SK-N-SH (cell line): ENCODE data around the gene SLC7A5. TPM values are rescaled to one million over a fixed set of nuclear protein-coding genes. Genes with fewer than 3 reads are reported as not detected.

ENCODE experiments used
- CTCF ChIA-PET: fragments of 300-600, 350-600 bp; formaldehyde crosslinking; extraction: SDS; loops from one replicate; lab custom pipeline; 2021; lab: Yijun Ruan, JAX
- POLR2A ChIA-PET: fragments of 350-600 bp; sonication (Branson Sonifier 250); formaldehyde crosslinking; extraction: SDS; loops from one replicate; lab custom pipeline; 2020; ENCODE audit warnings: antibody characterized with exemption, inconsistent platforms; lab: Yijun Ruan, JAX
- DNase-seq: peaks from one replicate; pipeline ENCODE4 v3.0.0; 2012
- H2AFZ ChIP-seq: fragments of 200-600 bp; sonication (generic); 2 replicates; pipeline ENCODE4 v1.8.1; 2016; ENCODE audit warnings: antibody characterized with exemption, mild to moderate bottlenecking, low read depth
- H3F3A ChIP-seq: fragments of 200-600 bp; sonication (generic); replicated peaks from 2 replicates; pipeline ENCODE3; 2016; ENCODE audit warnings: antibody characterized with exemption, mild to moderate bottlenecking; ENCODE audit not compliant: insufficient read depth
- H3K27ac ChIP-seq, 2 experiments: fragments of 200-500 bp in 1 of 2; fragments of 200-600 bp in 1 of 2; sonication (Bioruptor generic) in 1 of 2; sonication (generic), shearing (Covaris generic) in 1 of 2; 2 replicates each; pipeline versions ENCODE4 v1.5.1 to v1.6.1; 2014 to 2016; ENCODE audit warnings: low read depth in 2 of 2, inconsistent platforms in 1 of 2, low read length in 1 of 2, mild to moderate bottlenecking in 1 of 2, mixed read lengths in 1 of 2
- H3K27me3 ChIP-seq: fragments of 200-600 bp; sonication (generic), shearing (Covaris generic); 2 replicates; pipeline ENCODE4 v1.6.1; 2016; ENCODE audit warnings: mixed run types; ENCODE audit not compliant: insufficient read depth
- H3K36me3 ChIP-seq, 2 experiments: fragments of 200-500 bp in 1 of 2; fragments of 200-600 bp in 1 of 2; sonication (Bioruptor generic) in 1 of 2; sonication (generic) in 1 of 2; replicated peaks in 1 of 2; 2 replicates each; pipeline versions ENCODE3 to v1.5.1; 2014 to 2016; ENCODE audit warnings: low read length in 1 of 2, mild to moderate bottlenecking in 1 of 2; ENCODE audit not compliant: insufficient read depth in 2 of 2, control insufficient read depth in 1 of 2
- H3K4me1 ChIP-seq, 2 experiments: fragments of 200-500 bp in 1 of 2; fragments of 200-600 bp in 1 of 2; sonication (Bioruptor generic) in 1 of 2; sonication (generic), shearing (Covaris generic) in 1 of 2; 2 replicates each; pipeline versions ENCODE4 v1.5.1 to v1.6.1; 2014 to 2016; ENCODE audit warnings: low read depth in 1 of 2, low read length in 1 of 2, mixed run types in 1 of 2; ENCODE audit not compliant: insufficient read depth in 2 of 2, control insufficient read depth in 1 of 2
- H3K4me2 ChIP-seq: fragments of 200-600 bp; sonication (generic), shearing (Covaris generic); 2 replicates; pipeline ENCODE4 v1.6.1; 2017; ENCODE audit warnings: mixed run types
- H3K4me3 ChIP-seq, 2 experiments: fragments of 200-500 bp in 1 of 2; fragments of 200-600 bp in 1 of 2; sonication (Bioruptor generic) in 1 of 2; sonication (generic), shearing (Covaris generic) in 1 of 2; 2 replicates each; pipeline versions ENCODE4 v1.5.1 to v1.8.1; 2014 to 2016; ENCODE audit warnings: low read depth in 2 of 2, inconsistent platforms in 1 of 2, low read length in 1 of 2, mild to moderate bottlenecking in 1 of 2, mixed read lengths in 1 of 2, moderate library complexity in 1 of 2
- H3K79me2 ChIP-seq: fragments of 200-600 bp; sonication (generic); 2 replicates; pipeline ENCODE4 v1.8.1; 2017; ENCODE audit warnings: mild to moderate bottlenecking; ENCODE audit not compliant: insufficient read depth
- H3K9ac ChIP-seq: fragments of 200-600 bp; sonication (generic); 2 replicates; pipeline ENCODE4 v1.6.1; 2017; ENCODE audit warnings: mixed run types
- H3K9me2 ChIP-seq: fragments of 200-600 bp; sonication (generic); 2 replicates; pipeline ENCODE4 v1.6.1; 2017; ENCODE audit warnings: mixed run types
- H3K9me3 ChIP-seq: fragments of 200-600 bp; sonication (generic); 2 replicates; pipeline ENCODE4 v1.6.1; 2017; ENCODE audit warnings: mixed run types, mild to moderate bottlenecking, moderate library complexity
- H4K20me1 ChIP-seq: fragments of 200-600 bp; sonication (generic); 2 replicates; pipeline ENCODE4 v1.6.1; 2017; ENCODE audit warnings: mild to moderate bottlenecking, mixed run types; ENCODE audit not compliant: insufficient read depth
- CHD2 ChIP-seq: fragments of 150-350 bp; IDR thresholded peaks from 2 replicates; pipeline ENCODE4 v1.6.1; 2018; ENCODE audit warnings: low read length; ENCODE audit not compliant: partially characterized antibody
- CTCF ChIP-seq: fragments of 200-600 bp; sonication (generic); IDR thresholded peaks from 2 replicates; pipeline ENCODE4 v1.6.1; 2017; ENCODE audit warnings: antibody characterized with exemption, mild to moderate bottlenecking, moderate library complexity
- EP300 ChIP-seq, 2 experiments: IDR thresholded peaks; 2 replicates each; pipeline versions ENCODE4 v1.4.0 to v1.6.1; 2012; ENCODE audit warnings: borderline replicate concordance in 1 of 2, low read depth in 1 of 2, low read length in 1 of 2
- EZH2phosphoT487 ChIP-seq: fragments of 200-600 bp; sonication (generic); IDR thresholded peaks from 2 replicates; pipeline ENCODE4 v1.6.1; 2017; ENCODE audit warnings: low read depth, mixed run types, mild to moderate bottlenecking, antibody characterized with exemption, moderate library complexity, borderline replicate concordance
- JUND ChIP-seq: IDR thresholded peaks from 2 replicates; pipeline ENCODE4 v1.4.0; 2012
- MAX ChIP-seq: IDR thresholded peaks from 2 replicates; pipeline ENCODE4 v1.4.0; 2012; ENCODE audit warnings: low read depth
- MEF2A ChIP-seq: IDR thresholded peaks from 2 replicates; pipeline ENCODE4 v1.4.0; 2012; ENCODE audit warnings: low read depth, borderline replicate concordance
- RAD21 ChIP-seq: IDR thresholded peaks from 2 replicates; pipeline ENCODE4 v1.6.1; 2012; ENCODE audit warnings: mild to moderate bottlenecking, low read length
- RCOR1 ChIP-seq: fragments of 150-350 bp; IDR thresholded peaks from 2 replicates; pipeline ENCODE4 v1.6.1; 2017; ENCODE audit warnings: antibody characterized with exemption, low read length
- REST ChIP-seq: IDR thresholded peaks from 2 replicates; pipeline ENCODE4 v1.6.1; 2012; ENCODE audit warnings: mild to moderate bottlenecking, low read depth, low read length, moderate library complexity
- SIN3A ChIP-seq: IDR thresholded peaks from 2 replicates; pipeline ENCODE4 v1.6.1; 2012; ENCODE audit warnings: low read depth, mild to moderate bottlenecking, low read length, moderate library complexity, borderline replicate concordance
- TEAD4 ChIP-seq: IDR thresholded peaks from 2 replicates; pipeline ENCODE4 v1.4.0; 2012; ENCODE audit warnings: mild to moderate bottlenecking, borderline replicate concordance; ENCODE audit not compliant: insufficient read depth
- USF2 ChIP-seq: fragments of 150-350 bp; IDR thresholded peaks from 2 replicates; pipeline ENCODE4 v1.6.1; 2017; ENCODE audit warnings: antibody characterized with exemption, low read length, low read depth, borderline replicate concordance
- ZBTB33 ChIP-seq: IDR thresholded peaks from 2 replicates; pipeline ENCODE4 v1.4.0; 2012; ENCODE audit warnings: low read depth, borderline replicate concordance
- WGBS: methylation state at CpG from one replicate; pipeline ENCODE4 v1.1.6; 2017; ENCODE audit warnings: low lambda C conversion rate; 5-methylcytosine and 5-hydroxymethylcytosine counted together
- polyA plus RNA-seq, 3 experiments: library from polyadenylated mRNA; depleted of rRNA; stranded (reverse); fragments of >200 nt; gene quantifications; 2 replicates each; pipeline ENCODE4 v1.2.3, GENCODE V29; 2012

The SLC7A5 gene
- polyA plus RNA-seq, 1 of the 3 experiments (the other 2 are of a cell fraction): 15.1 TPM

GRCh38 chr16:87831421-87832136 is 37.7 kb downstream of the SLC7A5 start:
- Histone ChIP-seq H2AFZ (no peak overlapping the region), H3K36me3 (peaks cover 3 to 41% of the 10 kb centered on the region in 2 experiments), H3K27me3 (no peaks in the 10 kb centered on the region), H3K4me3 (no peak overlapping the region), H3K27ac (no peak overlapping the region), H3K4me2 (no peak overlapping the region), H4K20me1 (no peaks in the 10 kb centered on the region), H3K9me3 (no peaks in the 10 kb centered on the region), H3K4me1 (peaks cover 2 to 21% of the 10 kb centered on the region in 2 experiments; a peak in 2 of 4 replicates), H3K9me2 (no peaks in the 10 kb centered on the region), H3K79me2 (no peaks in the 10 kb centered on the region), H3F3A (no peaks in the 10 kb centered on the region), H3K9ac (no peak overlapping the region)
- POLR2A ChIA-PET: no interaction called here
- TF ChIP-seq EP300 (IDR thresholded peaks at IDR 0.05; ENCODE audit: borderline replicate concordance in 1 of 2, low read depth in 1 of 2, low read length in 1 of 2) (no peak), USF2 (no peak), SIN3A (no peak), MEF2A (no peak), TEAD4 (no peak), CHD2 (no peak), REST (no peak), EZH2phosphoT487 (no peak), MAX (no peak), RCOR1 (no peak), JUND (no peak), RAD21 (no peak), CTCF (no peak), ZBTB33 (no peak)
- CTCF ChIA-PET: interaction anchor here (0.9 to 9.8 kb wide), 3 partner anchors 15 to 52 kb away, joined by 3 to 77 read pairs (median 16); no protein-coding TSS in a partner anchor
- 89% methylated on average over 16 of the region's 31 CpGs for WGBS
- no peak for DNase-seq
